Ovary (tissue), 9 donors: ENCODE data around the gene RAB14. TPM values are rescaled to one million over a fixed set of nuclear protein-coding genes. Genes with fewer than 3 reads are reported as not detected.

Experiments
- DNase-seq, 5 donors: peaks; one replicate each; pipeline ENCODE4 v3.0.0-alpha.2; 2019 to 2020
- H3K27ac ChIP-seq, 2 donors: fragments of 200-600 bp; one replicate each; pipeline versions ENCODE4 v1.5.1 to v1.8.0; 2019 to 2022
- H3K27me3 ChIP-seq: fragments of 200-600 bp; one replicate; pipeline ENCODE4 v1.8.0; 2022
- H3K36me3 ChIP-seq: fragments of 200-600 bp; sonication (generic); one replicate; pipeline ENCODE4 v1.5.1; 2019
- H3K4me1 ChIP-seq: one replicate; pipeline ENCODE4 v1.8.1; 2013; ENCODE audit warnings: mild to moderate bottlenecking, moderate library complexity; ENCODE audit not compliant: insufficient read depth
- H3K4me3 ChIP-seq: fragments of 200-600 bp; sonication (generic); one replicate; pipeline ENCODE4 v1.5.1; 2017
- H3K9me3 ChIP-seq, 2 donors: fragments of 200-600 bp in 1 of 2; sonication (generic) in 1 of 2; one replicate each; pipeline versions ENCODE4 v1.5.1 to v1.8.1; 2013 to 2019; ENCODE audit warnings: mild to moderate bottlenecking in 1 of 2, moderate library complexity in 1 of 2
- CTCF ChIP-seq, 3 donors: fragments of 450-650 bp in 2 of 3; fragments of 200-600 bp in 1 of 3; IDR thresholded peaks; one replicate each; pipeline versions ENCODE4 v1.5.1 to v1.8.0; 2016 to 2022; ENCODE audit warnings: antibody characterized with exemption in 3 of 3, mild to moderate bottlenecking in 1 of 3
- EP300 ChIP-seq: sonication (generic); formaldehyde crosslinking; IDR thresholded peaks from one replicate; pipeline ENCODE4 v1.6.1; 2017; ENCODE audit warnings: antibody characterized with exemption
- POLR2A ChIP-seq: fragments of 450-650 bp; IDR thresholded peaks from one replicate; pipeline ENCODE4 v1.6.1; 2017; ENCODE audit warnings: antibody characterized with exemption, mild to moderate bottlenecking, moderate library complexity
- WGBS, 3 donors: extraction: QIAGEN DNeasy Blood & Tissue Kit in 1 of 3; methylation state at CpG; one replicate each; pipeline versions ENCODE4 v1.1.5 to v1.1.7; 2013 to 2017; 5-methylcytosine and 5-hydroxymethylcytosine counted together
- intact Hi-C, 4 donors: fragments of 100-400 bp; cut with DNase I; formaldehyde crosslinking; loops; one replicate each; pipeline versions ENCODE4 v1.11.0 to v1.15.1; 2022 to 2023
- polyA plus RNA-seq, 2 donors: library from polyadenylated mRNA; stranded (reverse); fragments of 200-250 nt in 1 of 2; fragments of 350-450 nt in 1 of 2; fragmentation: Illumina TruSeq in 1 of 2; extraction: RNeasy Lipid Tissue Mini Kit (QIAGEN cat#74804) in 1 of 2; gene quantifications; one replicate each; pipeline ENCODE4 v1.2.3, GENCODE V29; 2013 to 2014
- total RNA-seq, 7 donors: library from RNA; depleted of rRNA in 2 of 7; stranded (reverse); fragments of >200 nt in 2 of 7; fragmentation: NEBNext Ultra II Directional in 3 of 7; extraction: Animal tissue kit (Norgen Biotek cat#: 25700) in 3 of 7; gene quantifications; one replicate each; pipeline versions ENCODE4 v1.1.0 to v1.2.4, GENCODE V29; 2016 to 2023
- donor health status: DM: no; HTN: no; CAD: no; lungs with moderate emphysema.
- donor health status: DM: no; HTN: no; CAD: no.
- donor health status: Bipolar disorder and iron deficiency.
- donor health status: DM: yes; HTN: yes; CAD: no.
- donor health status: DM: no; HTN: no; CAD: no.
- donor health status: DM: yes; HTN: yes; CAD: no.

RAB14 gene
- total and polyA plus RNA-seq, 9 donors: 22.9 to 96.6 (median 57.1) TPM

DNA sequence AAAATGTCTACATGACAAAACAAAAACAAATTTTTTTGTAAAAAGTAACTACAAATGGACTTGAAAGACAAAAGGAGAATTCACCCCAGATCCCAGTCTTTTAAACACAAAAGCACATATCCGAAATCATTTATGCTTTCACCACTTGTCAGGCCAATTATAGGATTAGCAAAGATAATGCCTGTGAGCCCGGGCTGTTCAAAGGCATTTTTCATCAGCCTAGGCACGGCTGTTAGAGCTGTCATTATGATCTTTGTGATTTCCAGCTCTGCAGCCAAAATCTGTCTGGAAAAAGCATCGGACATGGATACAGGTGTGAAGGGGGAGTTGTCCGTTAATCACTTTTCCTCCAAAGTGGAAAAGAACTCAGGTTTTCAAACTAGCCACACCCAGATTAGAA is 23.6 kb upstream of the RAB14 start:
- TF ChIP-seq POLR2A: no peak
- no peak for TF ChIP-seq CTCF (IDR thresholded peaks at IDR 0.05)
- no peak for TF ChIP-seq EP300
- DNase-seq: no peak
- Histone ChIP-seq H3K9me3 (no peaks in the 10 kb centered on the region), H3K27me3 (no peaks in the 10 kb centered on the region), H3K36me3 (no peaks in the 10 kb centered on the region), H3K4me1 (peaks cover 3% of the 10 kb centered on the region), H3K27ac (no peak overlapping the region), H3K4me3 (no peak overlapping the region)
- 64 to 76% (median 73%) methylated on average over 5 of the region's 5 CpGs for WGBS, 3 donors
- intact Hi-C loops: loop anchor here in 1 of 4 donors (5.0 kb wide), 1 partner anchor 167 kb away; no protein-coding TSS in a partner anchor

- peak in 1 of 5 donors; percentile 18 for DNase-seq
- Histone ChIP-seq H3K27ac (no peak overlapping the region), H3K4me3 (no peak overlapping the region), H3K4me1 (peaks cover 3% of the 10 kb centered on the region), H3K27me3 (no peaks in the 10 kb centered on the region), H3K36me3 (no peaks in the 10 kb centered on the region), H3K9me3 (no peaks in the 10 kb centered on the region)
- intact Hi-C loops: loop anchor here in 1 of 4 donors (5.0 kb wide), 2 partner anchors 160 to 175 kb away; no protein-coding TSS in a partner anchor
- 42 to 53% (median 49%) methylated on average over 12 of the region's 12 CpGs for WGBS, 3 donors
- no peak for TF ChIP-seq EP300
- TF ChIP-seq CTCF (IDR thresholded peaks at IDR 0.05): peak; percentile 41 to 55 (median 48)
- no peak for TF ChIP-seq POLR2A
Observed at GRCh38 chr9:121222524-121223171, 21.0 kb upstream of the RAB14 start.

DNA sequence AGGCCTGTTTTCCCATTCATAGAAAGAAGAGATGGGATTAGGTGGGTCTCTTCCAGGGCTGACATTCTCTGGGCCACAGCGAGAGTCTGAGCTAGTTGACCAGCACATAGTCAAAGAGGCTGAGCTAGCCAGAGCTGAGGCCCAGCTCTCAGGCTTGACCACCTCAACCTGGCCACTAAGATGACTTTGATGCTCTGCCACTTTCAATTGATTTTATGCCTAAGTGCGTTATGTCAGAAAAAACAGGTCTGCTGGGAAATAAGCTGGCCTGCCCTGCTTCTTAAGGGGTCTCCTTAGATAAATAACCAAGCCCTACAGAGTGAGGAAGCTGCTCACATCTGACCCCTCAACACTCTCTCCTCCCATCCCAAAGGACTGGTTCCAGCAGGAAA is 20.0 kb upstream of the RAB14 start:
- no peak for TF ChIP-seq EP300
- no peak for TF ChIP-seq CTCF (IDR thresholded peaks at IDR 0.05)
- no peak for TF ChIP-seq POLR2A
- Histone ChIP-seq H3K27ac (no peak overlapping the region), H3K4me1 (peaks cover 3% of the 10 kb centered on the region), H3K4me3 (no peak overlapping the region), H3K36me3 (no peaks in the 10 kb centered on the region), H3K27me3 (no peaks in the 10 kb centered on the region), H3K9me3 (no peaks in the 10 kb centered on the region)
- intact Hi-C loops: loop anchor here in 1 of 4 donors (5.0 kb wide), 2 partner anchors 161 to 176 kb away; no protein-coding TSS in a partner anchor
- 96 to 98% (median 97%) methylated on average over 2 of the region's 2 CpGs for WGBS, 3 donors
- no peak for DNase-seq

DNA sequence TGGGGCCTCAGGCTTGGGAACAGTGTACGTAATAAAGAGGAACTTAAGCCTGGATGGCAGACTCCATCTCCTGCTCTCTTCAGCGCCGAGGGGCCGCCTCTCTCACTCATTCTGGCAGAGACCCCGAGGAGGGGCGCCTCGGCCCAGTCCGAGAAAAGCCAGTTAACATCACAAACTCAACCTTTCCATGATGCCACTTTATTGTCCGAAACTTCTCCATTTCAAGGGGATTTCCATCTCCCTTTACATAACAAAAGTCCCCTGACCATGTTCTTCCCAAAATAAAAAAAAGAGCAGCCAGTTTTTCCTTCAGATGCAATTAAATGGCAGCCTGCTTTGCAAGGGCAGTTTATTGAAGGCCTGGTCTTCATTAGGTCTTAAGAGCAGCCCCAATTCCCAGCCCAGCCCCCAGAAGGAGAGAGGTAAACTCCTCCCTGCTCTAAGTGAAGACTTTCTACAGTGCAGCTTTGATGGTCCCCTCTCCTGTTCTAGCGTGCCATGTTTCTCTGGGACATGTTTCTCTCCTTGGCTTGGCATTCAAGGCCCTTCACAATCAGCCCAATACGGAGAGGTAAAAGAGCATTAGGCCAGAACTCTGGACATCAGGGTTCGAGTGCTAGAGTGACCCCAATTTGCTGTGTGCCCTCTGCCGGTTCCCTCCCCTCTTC is 19.5 kb upstream of the RAB14 start:
- DNase-seq: no peak
- Histone ChIP-seq H3K4me1 (peaks cover 3% of the 10 kb centered on the region), H3K36me3 (no peaks in the 10 kb centered on the region), H3K27ac (no peak overlapping the region), H3K27me3 (no peaks in the 10 kb centered on the region), H3K9me3 (no peaks in the 10 kb centered on the region), H3K4me3 (no peak overlapping the region)
- intact Hi-C loops: loop anchor here in 1 of 4 donors (5.0 kb wide), 2 partner anchors 161 to 176 kb away; no protein-coding TSS in a partner anchor
- 87 to 91% (median 90%) methylated on average over 13 of the region's 13 CpGs for WGBS, 3 donors
- TF ChIP-seq CTCF (IDR thresholded peaks at IDR 0.05) (no peak), EP300 (no peak), POLR2A (no peak)
